ENCODE measurements around the gene HIF3A.
A peak's percentile ranks its signal among the peaks of the same experiment; 100 is the strongest.

The HIF3A gene

GRCh38 chr19:46297700-46298478 is 1.0 kb downstream of the HIF3A start:
- Histone ChIP-seq H3K4me2 (ENCODE audit: insufficient read depth, low read length) (no peak overlapping the region), H3K4me3 (ENCODE audit: low read depth in 1 of 2, low read length in 2 of 2) (no peak overlapping the region), H3K9ac (ENCODE audit: low read depth, low read length) (no peak overlapping the region), H3K4me1 (ENCODE audit: insufficient read depth, low read length) (no peaks in the 10 kb centered on the region), H4K20me1 (ENCODE audit: insufficient read depth, low read length) (no peaks in the 10 kb centered on the region), H3K9me3 (ENCODE audit: insufficient read depth, low read length, severe bottlenecking) (no peaks in the 10 kb centered on the region), H3K79me2 (ENCODE audit: insufficient read depth, low read length) (no peaks in the 10 kb centered on the region), H3K27me3 (ENCODE audit: insufficient read depth, low read length, poor library complexity) (no peaks in the 10 kb centered on the region), H2AFZ (ENCODE audit: low read depth, low read length) (no peak overlapping the region), H3K27ac (ENCODE audit: low read length) (no peak overlapping the region), H3K36me3 (ENCODE audit: insufficient read depth, low read length) (no peaks in the 10 kb centered on the region)
- ATAC-seq (ENCODE audit: insufficient read depth, low read depth): no peak
- no peak for DNase-seq
- TF ChIP-seq, protein P1, sequence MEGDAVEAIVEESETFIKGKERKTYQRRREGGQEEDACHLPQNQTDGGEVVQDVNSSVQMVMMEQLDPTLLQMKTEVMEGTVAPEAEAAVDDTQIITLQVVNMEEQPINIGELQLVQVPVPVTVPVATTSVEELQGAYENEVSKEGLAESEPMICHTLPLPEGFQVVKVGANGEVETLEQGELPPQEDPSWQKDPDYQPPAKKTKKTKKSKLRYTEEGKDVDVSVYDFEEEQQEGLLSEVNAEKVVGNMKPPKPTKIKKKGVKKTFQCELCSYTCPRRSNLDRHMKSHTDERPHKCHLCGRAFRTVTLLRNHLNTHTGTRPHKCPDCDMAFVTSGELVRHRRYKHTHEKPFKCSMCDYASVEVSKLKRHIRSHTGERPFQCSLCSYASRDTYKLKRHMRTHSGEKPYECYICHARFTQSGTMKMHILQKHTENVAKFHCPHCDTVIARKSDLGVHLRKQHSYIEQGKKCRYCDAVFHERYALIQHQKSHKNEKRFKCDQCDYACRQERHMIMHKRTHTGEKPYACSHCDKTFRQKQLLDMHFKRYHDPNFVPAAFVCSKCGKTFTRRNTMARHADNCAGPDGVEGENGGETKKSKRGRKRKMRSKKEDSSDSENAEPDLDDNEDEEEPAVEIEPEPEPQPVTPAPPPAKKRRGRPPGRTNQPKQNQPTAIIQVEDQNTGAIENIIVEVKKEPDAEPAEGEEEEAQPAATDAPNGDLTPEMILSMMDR (IDR thresholded peaks at IDR 0.05; ENCODE audit: borderline replicate concordance, extremely low read depth, low read length, poor library complexity, severe bottlenecking): no peak
- no peak for TF ChIP-seq EZH2 (IDR thresholded peaks at IDR 0.05; ENCODE audit: borderline replicate concordance, low read depth, low read length, severe bottlenecking)

- DNase-seq (no peak), ATAC-seq (ENCODE audit: insufficient read depth, low read depth) (no peak)
- TF ChIP-seq, protein P1 (IDR thresholded peaks at IDR 0.05; ENCODE audit: borderline replicate concordance, extremely low read depth, low read length, poor library complexity, severe bottlenecking): no peak
- no peak for TF ChIP-seq EZH2 (IDR thresholded peaks at IDR 0.05; ENCODE audit: borderline replicate concordance, low read depth, low read length, severe bottlenecking)
- Histone ChIP-seq H3K9ac (ENCODE audit: low read depth, low read length) (no peak overlapping the region), H3K27me3 (ENCODE audit: insufficient read depth, low read length, poor library complexity) (no peaks in the 10 kb centered on the region), H3K4me1 (ENCODE audit: insufficient read depth, low read length) (no peaks in the 10 kb centered on the region), H3K36me3 (ENCODE audit: insufficient read depth, low read length) (no peaks in the 10 kb centered on the region), H4K20me1 (ENCODE audit: insufficient read depth, low read length) (no peaks in the 10 kb centered on the region), H3K4me2 (ENCODE audit: insufficient read depth, low read length) (no peak overlapping the region), H3K79me2 (ENCODE audit: insufficient read depth, low read length) (no peaks in the 10 kb centered on the region), H2AFZ (ENCODE audit: low read depth, low read length) (no peak overlapping the region), H3K9me3 (ENCODE audit: insufficient read depth, low read length, severe bottlenecking) (no peaks in the 10 kb centered on the region), H3K4me3 (ENCODE audit: low read depth in 1 of 2, low read length in 2 of 2) (no peak overlapping the region), H3K27ac (ENCODE audit: low read length) (no peak overlapping the region)
Observed at GRCh38 chr19:46298479-46299003, 1.7 kb downstream of the HIF3A start.

DNA sequence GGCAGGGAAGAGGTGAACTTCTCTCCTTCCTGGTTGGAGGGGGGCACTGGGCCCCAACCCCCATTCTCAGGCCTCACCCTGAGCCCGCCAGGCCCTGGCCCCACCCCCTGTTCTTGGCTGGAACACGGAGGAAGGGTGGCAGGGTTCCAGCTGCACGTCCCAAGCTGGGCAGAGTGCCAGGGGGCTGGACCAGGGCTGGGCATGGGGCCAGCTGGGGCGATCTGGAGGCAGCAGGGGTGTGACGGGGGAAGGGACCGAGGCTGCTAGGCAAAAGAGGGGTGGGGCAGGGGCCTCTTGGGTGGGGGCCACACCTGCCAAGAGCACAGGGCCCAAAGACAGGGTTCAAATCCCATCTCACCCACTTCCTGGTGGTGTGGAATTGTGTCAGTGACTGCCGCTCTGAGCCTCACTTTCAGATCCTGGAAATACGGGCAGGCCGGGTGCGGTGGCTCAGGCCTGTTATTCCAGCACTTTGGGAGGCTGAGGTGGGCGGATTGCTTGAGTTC is 2.2 kb downstream of the HIF3A start:
- TF ChIP-seq EZH2 (IDR thresholded peaks at IDR 0.05; ENCODE audit: borderline replicate concordance, low read depth, low read length, severe bottlenecking): no peak
- TF ChIP-seq, protein P1 (IDR thresholded peaks at IDR 0.05; ENCODE audit: borderline replicate concordance, extremely low read depth, low read length, poor library complexity, severe bottlenecking): no peak
- H3K27ac ChIP-seq (ENCODE audit: low read length): no peak overlapping the region
- H3K36me3 ChIP-seq (ENCODE audit: insufficient read depth, low read length): no peaks in the 10 kb centered on the region
- no peak overlapping the region for H3K4me2 ChIP-seq (ENCODE audit: insufficient read depth, low read length)
- no peaks in the 10 kb centered on the region for H4K20me1 ChIP-seq (ENCODE audit: insufficient read depth, low read length)
- ATAC-seq (ENCODE audit: insufficient read depth, low read depth) (no peak), DNase-seq (peak; percentile 32)
- no peaks in the 10 kb centered on the region for H3K79me2 ChIP-seq (ENCODE audit: insufficient read depth, low read length)
- no peaks in the 10 kb centered on the region for H3K27me3 ChIP-seq (ENCODE audit: insufficient read depth, low read length, poor library complexity)
- H3K9ac ChIP-seq (ENCODE audit: low read depth, low read length): no peak overlapping the region
- no peaks in the 10 kb centered on the region for H3K4me1 ChIP-seq (ENCODE audit: insufficient read depth, low read length)
- no peak overlapping the region for H2AFZ ChIP-seq (ENCODE audit: low read depth, low read length)
- no peak overlapping the region for H3K4me3 ChIP-seq (ENCODE audit: low read depth in 1 of 2, low read length in 2 of 2)
- H3K9me3 ChIP-seq (ENCODE audit: insufficient read depth, low read length, severe bottlenecking): no peaks in the 10 kb centered on the region

Measured in DND-41 (cell line).